Thyroid gland (tissue), 4 donors: Measurements from ENCODE around the gene TNFRSF25.

Experiments
- CTCF ChIP-seq, 6 experiments: fragments of 200-600 bp in 3 of 6; fragments of 450-650 bp in 3 of 6; sonication (generic) in 3 of 6; IDR thresholded peaks; one replicate each; pipeline ENCODE4 v1.5.1; 2016 to 2019; ENCODE audit warnings: antibody characterized with exemption in 6 of 6, mild to moderate bottlenecking in 2 of 6, inconsistent platforms in 1 of 6, moderate library complexity in 1 of 6
- POLR2A ChIP-seq, 2 donors: fragments of 450-650 bp; IDR thresholded peaks; one replicate each; pipeline ENCODE4 v1.6.1; 2017; ENCODE audit warnings: antibody characterized with exemption in 2 of 2, mild to moderate bottlenecking in 2 of 2, moderate library complexity in 1 of 2

DNA sequence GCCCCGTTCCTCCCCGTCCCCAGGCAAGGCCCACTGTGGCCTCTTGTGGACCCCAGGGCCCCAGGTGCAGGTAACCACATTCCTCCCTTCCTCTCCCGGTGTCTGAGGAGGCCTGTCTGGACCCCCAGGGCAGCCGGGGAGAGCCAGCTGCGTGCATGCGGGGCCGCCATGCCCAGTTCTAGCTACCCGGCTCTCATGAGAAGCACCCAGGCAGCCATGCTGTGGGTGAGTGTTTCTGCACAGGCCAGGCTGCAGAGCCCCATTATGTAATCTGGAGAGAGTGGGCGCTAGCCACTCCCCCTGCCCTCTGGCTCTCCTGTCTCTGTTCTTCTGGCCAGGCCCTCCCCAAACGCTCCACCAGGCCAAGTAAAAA lies 43.9 kb upstream of the TNFRSF25 start:
- TF ChIP-seq CTCF (IDR thresholded peaks at IDR 0.05) (no peak), POLR2A (IDR thresholded peaks at IDR 0.05) (no peak)
